ELF-1 (cell line): ENCODE measurements around the gene RALGAPA1.
"Not testable (repeated sequence)": the region's sequence is repeated elsewhere in the genome, so short reads cannot be mapped to it uniquely, and the experiment has no call there.

Source experiments
- DNase-seq: peaks from one replicate; pipeline ENCODE4 v3.0.0-alpha.2; 2016; ENCODE audit warnings: low read depth, low spot score

Gene RALGAPA1

DNA sequence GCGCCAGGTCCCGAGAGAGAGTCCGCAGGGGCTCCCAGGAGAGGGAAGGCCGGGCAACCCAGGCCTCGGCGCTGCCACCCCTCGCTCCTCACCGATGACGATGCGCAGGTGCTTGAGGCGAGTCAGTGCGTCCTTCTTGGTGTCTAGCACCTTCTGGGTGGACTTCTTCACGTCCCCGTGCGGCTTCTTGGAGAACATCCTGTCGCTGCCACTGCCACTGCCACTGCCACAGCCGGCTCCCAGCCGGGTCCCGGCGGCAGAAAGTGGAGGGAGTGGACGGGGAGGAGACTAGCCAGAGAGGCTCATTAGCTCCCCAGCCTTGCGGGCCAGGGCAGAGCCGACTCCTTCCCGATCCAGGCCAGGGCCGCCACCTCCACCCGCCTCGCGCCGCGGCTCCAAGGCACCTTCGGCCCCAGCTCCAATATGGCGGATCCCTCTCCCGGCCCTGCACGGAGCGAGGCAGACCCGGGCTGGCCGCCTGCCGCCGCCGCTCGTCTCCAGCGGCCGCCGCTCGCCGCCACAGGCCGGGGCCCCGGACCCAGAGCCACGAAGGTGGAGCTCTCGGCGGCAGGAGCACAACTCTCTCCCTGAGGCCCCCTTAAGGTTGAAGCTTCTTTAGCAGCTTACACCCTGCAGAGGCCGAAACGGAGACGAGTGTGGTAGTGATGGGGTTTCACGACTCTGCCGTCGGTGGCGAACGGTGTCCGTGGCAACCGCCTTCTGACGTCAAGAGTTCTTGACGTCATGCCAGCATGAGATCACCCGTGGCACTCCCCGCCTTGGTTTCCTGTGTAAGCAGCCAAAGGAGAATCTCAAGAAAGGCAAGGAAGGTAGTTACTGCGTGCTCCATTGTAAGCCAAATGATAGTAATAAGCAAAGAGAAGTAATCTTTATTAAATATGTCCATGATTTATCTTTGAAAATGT, at the start of gene RALGAPA1:
TSS of gene RALGAPA1 (minus strand) at position 658 of the 926 bp plus-strand sequence. CDS start at position 198, 460 bp downstream.
- DNase-seq: peak; percentile 97

DNA sequence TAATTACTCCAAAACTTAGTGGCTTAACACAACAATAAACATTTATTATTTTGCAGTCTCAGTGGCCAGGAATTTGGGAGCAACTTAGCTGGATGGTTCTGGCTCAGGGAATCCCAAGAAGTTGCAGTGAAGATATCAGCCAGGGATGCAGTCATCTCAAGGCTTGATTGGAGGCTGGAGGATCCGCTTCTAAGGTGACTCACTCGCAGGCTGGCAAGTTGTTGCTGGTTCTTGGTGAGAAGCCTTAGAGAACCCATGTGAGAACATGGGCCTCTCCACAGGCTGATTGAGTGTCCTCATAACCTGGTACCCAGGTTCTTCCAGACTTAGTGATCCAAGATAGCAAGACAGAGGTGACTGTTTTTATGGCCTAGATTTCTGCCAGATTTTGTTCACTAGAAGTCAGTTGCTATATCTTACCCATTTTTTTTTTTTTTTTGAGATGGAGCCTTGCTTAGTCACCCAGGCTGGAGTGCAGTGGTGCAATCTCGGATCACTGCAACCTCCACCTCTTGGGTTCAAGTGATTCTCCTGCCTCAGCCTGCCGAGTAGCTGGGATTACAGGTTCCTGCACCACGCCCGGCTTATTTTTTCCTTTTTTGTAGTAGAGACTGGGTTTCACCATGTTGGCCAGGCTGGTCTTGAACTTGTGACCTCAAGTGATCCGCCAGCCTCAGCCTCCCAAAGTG, 49.6 kb upstream of the RALGAPA1 start:
- peak; percentile 4 for DNase-seq

GRCh38 chr14:35855876-35856481, 46.9 kb upstream of the RALGAPA1 start:
- DNase-seq: no peak

DNA sequence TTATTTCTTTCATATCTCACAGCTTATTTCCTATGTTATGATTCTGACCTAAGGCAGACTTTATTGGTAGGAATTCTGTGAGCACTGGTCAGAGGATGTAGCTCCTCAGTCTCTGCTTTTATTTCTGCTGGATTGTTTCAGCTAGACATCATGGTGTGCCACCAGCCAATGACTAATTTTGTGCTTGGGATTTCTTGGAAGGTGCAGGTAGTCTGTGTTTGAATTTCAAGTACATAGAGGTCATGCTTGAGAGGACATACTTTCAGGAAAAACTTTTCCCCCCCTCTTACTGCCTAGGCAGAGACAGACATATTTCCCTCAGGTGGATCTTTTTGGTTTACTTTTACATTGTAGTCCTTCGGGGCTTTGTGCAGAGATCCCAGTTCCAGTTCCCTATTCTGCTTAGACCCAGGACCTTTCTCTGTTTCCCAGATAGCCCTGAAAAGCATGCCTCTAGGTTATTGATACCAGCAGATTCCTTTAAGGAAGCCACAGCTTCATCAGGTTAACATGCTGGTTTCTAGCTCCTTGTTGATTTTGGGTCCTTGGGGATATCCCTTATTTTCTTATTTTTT, 45.7 kb upstream of the RALGAPA1 start:
- no peak for DNase-seq

GRCh38 chr14:35853225-35853624, 44.1 kb upstream of the RALGAPA1 start:
- DNase-seq: no peak

GRCh38 chr14:35851823-35852222, 42.7 kb upstream of the RALGAPA1 start:
- DNase-seq: no peak

DNA sequence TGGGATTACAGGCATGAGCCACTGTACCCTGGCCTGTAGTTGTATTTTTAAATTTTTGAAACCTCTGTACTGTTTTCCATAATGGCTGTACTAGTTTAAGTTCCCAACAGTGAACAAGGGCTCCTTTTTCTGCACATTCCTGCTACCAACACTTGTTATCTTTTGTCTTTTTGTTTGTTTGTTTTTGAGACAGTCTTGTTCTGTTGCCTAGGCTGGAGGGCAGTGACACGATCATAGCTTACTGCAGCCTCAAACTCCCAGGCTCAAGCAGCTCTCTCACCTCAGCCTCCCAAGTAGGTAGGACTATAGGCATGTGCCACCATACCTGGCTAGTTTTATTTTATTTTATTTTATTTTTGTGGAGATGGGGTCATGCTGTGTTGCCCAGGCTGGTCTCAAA, 40.0 kb upstream of the RALGAPA1 start:
- no peak for DNase-seq

GRCh38 chr14:35847636-35848035, 38.5 kb upstream of the RALGAPA1 start:
- DNase-seq: no peak

DNA sequence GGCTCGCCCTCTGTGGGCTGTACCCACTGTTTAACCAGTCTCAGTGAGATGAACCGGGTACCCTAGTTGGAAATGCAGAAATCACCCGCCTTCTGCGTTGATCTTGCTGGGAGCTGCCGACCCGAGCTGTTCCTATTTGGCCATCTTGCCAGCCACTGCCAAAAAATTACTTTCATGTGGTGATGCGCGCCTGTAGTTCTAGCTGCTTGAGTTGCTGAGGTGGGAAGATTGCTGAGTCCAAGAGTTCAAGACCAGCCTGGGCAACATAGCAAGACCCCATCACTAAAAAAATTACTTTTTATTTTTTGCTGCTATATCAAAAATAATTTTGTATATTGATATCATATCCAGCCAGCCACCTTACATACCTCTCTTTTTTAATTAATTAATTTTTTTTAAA, 35.4 kb upstream of the RALGAPA1 start:
- no peak for DNase-seq

DNA sequence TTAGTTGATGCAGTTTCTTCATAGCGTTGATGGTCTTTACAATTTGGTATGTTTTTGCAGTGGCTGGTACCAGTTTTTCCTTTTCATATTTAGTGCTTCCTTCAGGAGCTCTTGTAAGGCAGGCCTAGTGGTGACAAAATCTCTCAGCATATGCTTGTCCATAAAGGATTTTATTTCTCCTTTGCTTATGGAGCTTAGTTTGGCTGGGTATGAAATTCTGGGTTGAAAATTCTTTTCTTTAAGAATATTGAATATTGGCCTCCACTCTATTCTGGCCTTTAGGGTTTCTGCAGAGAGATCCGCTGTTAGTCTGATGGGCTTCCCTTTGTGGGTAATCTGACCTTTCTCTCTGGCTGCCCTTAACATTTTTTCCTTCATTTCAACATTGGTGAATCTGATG, 33.1 kb upstream of the RALGAPA1 start:
- not testable (repeated sequence) for DNase-seq

GRCh38 chr14:35841704-35842103, 32.6 kb upstream of the RALGAPA1 start:
- not testable (repeated sequence) for DNase-seq

DNA sequence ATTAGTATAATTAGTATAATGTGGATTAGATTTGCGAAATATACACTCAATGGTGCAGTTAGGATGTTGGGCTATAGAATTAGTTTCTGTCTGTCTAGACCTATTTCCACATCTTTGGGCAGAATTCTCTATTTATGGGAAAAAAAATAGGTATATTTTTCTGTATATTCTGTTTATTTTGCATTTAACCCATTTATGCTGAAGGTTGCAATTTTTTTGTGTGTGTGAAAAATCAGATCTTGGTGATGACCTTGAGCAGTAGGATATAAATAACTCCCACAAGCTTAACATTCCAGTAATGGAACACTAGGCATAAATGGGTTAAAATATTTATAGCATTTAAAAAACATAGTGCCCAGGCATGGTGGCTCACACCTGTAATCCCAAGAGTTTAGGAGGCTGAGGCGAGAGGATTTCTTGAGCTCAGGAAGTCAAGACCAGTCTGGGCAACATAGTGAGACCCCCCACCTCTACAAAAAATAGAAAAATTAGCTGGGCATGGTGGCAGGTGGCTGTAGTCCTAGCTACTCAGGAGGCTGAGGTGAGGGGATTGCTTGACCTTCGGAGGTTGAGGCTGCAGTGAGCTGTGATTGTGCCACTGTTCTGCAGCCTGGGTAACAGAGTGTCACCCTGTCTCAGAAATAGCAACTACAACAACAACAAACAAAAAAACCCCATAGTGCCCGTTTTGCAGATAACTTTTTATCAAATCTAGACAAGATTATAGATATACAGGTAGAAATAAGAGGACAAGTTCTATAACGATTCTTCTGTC, 26.3 kb upstream of the RALGAPA1 start:
- no peak for DNase-seq

DNA sequence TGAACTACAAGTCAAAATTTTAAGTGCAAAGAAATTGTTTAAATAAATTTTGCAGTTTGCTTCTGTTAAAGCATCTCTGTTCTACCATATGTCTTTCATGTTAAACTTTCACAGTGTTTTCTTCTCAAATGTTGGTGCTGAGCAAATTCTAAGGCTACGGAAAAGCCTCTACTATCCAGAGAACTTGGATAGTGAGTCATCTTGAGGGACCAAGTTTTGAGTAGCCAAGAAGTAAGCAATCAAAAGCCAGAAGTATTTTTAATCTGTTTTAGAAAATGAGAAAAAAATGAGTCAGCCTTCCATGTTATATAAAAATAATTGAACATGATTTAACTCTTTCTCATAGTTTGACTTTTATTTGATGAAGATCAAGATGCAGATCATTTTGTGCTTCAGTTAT, 20.4 kb upstream of the RALGAPA1 start:
- no peak for DNase-seq

DNA sequence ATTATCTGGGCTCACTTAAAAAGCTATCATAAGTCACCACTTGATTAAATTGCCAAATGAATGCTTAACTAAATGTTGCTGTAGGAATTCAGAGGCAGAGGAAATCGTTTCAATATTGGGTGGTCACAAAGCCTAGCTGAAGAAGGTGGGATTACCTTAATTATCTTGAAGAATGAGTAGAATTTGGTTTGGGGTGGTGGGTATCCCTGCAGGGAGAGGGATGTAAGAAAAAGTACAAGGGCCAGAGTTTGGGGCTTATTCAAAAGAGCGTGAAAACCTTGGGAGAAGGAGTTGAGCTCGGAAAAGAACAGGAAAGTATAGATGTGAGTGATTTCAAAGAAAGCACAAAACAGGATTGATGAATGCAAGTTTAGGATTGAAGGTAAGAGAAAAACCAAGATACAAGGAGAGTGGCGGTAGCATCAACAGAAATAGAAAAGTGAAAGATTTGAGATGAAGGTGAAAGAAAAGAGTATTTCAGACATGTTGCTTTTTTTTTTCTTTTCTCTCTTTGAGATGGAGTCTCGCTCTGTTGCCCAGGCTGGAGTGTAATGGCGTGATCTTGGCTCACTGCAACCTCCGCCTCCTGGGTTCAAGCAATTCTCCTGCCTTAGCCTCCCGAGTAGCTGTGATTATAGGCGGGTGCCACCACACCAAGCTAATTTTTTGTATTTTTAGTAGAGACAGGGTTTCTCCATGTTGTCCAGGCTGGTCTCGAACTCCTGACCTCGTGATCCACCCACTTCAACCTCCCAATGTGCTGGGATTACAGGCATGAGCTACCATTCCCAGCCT, 18.8 kb upstream of the RALGAPA1 start:
- no peak for DNase-seq

GRCh38 chr14:35826952-35827416, 17.9 kb upstream of the RALGAPA1 start:
- no peak for DNase-seq

DNA sequence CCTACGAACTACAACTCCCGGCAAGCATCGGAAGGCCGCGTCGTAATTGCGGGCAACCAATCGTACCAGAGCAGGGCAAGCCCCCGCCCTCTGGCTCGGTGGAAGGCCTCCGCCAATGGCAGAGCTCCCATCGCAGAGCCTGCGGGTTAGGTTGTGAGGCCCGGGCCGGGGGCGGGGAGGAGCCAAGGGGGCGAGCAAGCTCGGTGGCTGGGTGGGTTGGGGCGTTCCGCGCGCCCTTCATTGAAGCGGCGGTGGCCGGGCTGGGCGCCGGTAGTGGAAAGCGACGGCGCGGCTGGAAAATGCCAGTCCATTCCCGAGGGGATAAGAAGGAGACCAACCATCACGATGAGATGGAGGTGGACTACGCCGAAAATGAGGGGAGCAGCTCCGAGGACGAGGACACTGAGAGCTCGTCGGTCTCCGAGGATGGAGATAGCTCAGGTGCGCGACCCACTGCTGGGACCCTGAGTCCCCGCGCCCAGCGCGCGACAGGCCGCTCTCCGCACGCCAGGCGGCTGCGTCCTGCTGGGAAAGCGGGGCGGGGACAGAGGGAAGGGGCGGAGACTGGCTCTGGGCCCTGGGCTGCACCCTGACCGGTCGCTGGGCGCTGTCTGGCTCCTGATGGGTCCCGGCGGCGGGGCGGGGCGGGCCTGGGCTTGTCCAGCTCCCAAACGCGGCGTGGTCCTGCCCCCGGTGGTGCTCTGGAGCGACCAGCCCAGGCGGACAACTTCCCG, 17.3 kb upstream of the RALGAPA1 start, which contains the start of gene BRMS1L:
TSS of gene BRMS1L (plus strand) at position 121 of the 734 bp plus-strand sequence. CDS start at position 300, 179 bp downstream.
- peak; percentile 99 for DNase-seq

- DNase-seq: no peak
These were observed 16.8 kb upstream of the RALGAPA1 start for GRCh38 chr14:35825968-35826217.

GRCh38 chr14:35824446-35825165, 15.5 kb upstream of the RALGAPA1 start:
- DNase-seq: not testable (repeated sequence)

DNA sequence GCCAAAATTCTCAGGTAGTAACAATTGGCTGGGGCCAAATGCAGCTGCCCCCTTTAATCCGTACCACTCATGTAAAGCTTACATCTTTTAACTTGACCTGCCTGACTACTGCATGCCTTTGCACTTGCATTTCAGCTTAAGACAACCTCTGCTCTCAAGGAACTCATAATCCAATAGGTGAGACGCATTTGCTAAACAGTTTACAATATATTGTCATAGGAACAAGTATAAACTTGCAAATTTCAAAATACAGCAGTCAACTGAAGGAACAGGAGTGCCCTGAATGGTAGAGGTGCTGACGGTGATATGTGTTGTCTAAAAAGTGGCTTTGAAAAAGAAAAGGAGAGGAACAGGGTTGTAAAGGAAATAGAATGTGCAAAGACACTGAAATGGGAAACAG, 13.4 kb upstream of the RALGAPA1 start:
- DNase-seq: no peak
